ENCODE data around the gene SCGB1D2. TPM values are rescaled to one million over a fixed set of nuclear protein-coding genes. Genes with fewer than 3 reads are reported as not detected.

The SCGB1D2 gene
- total RNA-seq, 1 experiment from 2014 or later = not detected

GRCh38 chr11:62236187-62236586 is 5.9 kb upstream of the SCGB1D2 start:
- H3K4me1 ChIP-seq = no peaks in the 10 kb centered on the region
- no peaks in the 10 kb centered on the region for H3K9me3 ChIP-seq (replicated peaks)
- no peak overlapping the region for H3K4me3 ChIP-seq
- no peak for DNase-seq
- H3K36me3 ChIP-seq = no peaks in the 10 kb centered on the region
- H3K27me3 ChIP-seq = no peaks in the 10 kb centered on the region
- no peak overlapping the region for H3K27ac ChIP-seq

GRCh38 chr11:62237499-62237898 is 4.5 kb upstream of the SCGB1D2 start:
- no peaks in the 10 kb centered on the region for H3K36me3 ChIP-seq
- H3K9me3 ChIP-seq (replicated peaks) = no peaks in the 10 kb centered on the region
- H3K4me3 ChIP-seq = no peak overlapping the region
- H3K27me3 ChIP-seq = no peaks in the 10 kb centered on the region
- no peaks in the 10 kb centered on the region for H3K4me1 ChIP-seq
- DNase-seq = no peak
- no peak overlapping the region for H3K27ac ChIP-seq

- no peak for DNase-seq
- no peaks in the 10 kb centered on the region for H3K36me3 ChIP-seq
- no peak overlapping the region for H3K27ac ChIP-seq
- no peak overlapping the region for H3K4me3 ChIP-seq
- H3K4me1 ChIP-seq = no peaks in the 10 kb centered on the region
- no peaks in the 10 kb centered on the region for H3K27me3 ChIP-seq
- no peaks in the 10 kb centered on the region for H3K9me3 ChIP-seq (replicated peaks)
These were observed 3.9 kb upstream of the SCGB1D2 start for GRCh38 chr11:62238151-62238550.

- no peaks in the 10 kb centered on the region for H3K9me3 ChIP-seq (replicated peaks)
- H3K4me3 ChIP-seq = no peak overlapping the region
- no peaks in the 10 kb centered on the region for H3K27me3 ChIP-seq
These were observed 944 bp upstream of the SCGB1D2 start for GRCh38 chr11:62241095-62241494.

GRCh38 chr11:62245271-62245753 is 3.3 kb downstream of the SCGB1D2 start:
- H3K27me3 ChIP-seq = no peaks in the 10 kb centered on the region
- DNase-seq = peak; percentile 43 to 53
- H3K36me3 ChIP-seq = no peaks in the 10 kb centered on the region
- no peaks in the 10 kb centered on the region for H3K4me1 ChIP-seq
- no peaks in the 10 kb centered on the region for H3K9me3 ChIP-seq (replicated peaks)
- no peak overlapping the region for H3K4me3 ChIP-seq
- no peak overlapping the region for H3K27ac ChIP-seq

More at GRCh38 chr11:62241095-62241494, 944 bp upstream of the SCGB1D2 start:
- Histone ChIP-seq H3K4me1 (no peaks in the 10 kb centered on the region), H3K36me3 (no peaks in the 10 kb centered on the region), H3K27ac (no peak overlapping the region)
- no peak for DNase-seq

GRCh38 chr11:62251698-62252097 is 9.7 kb downstream of the SCGB1D2 start:
- no peaks in the 10 kb centered on the region for H3K36me3 ChIP-seq
- no peaks in the 10 kb centered on the region for H3K9me3 ChIP-seq (replicated peaks)
- no peak overlapping the region for H3K27ac ChIP-seq
- H3K4me1 ChIP-seq = no peaks in the 10 kb centered on the region
- no peak for DNase-seq
- no peaks in the 10 kb centered on the region for H3K27me3 ChIP-seq
- H3K4me3 ChIP-seq = no peak overlapping the region

- H3K4me3 ChIP-seq = no peak overlapping the region
- DNase-seq = no peak
- no peaks in the 10 kb centered on the region for H3K9me3 ChIP-seq (replicated peaks)
- H3K27ac ChIP-seq = no peak overlapping the region
- no peaks in the 10 kb centered on the region for H3K4me1 ChIP-seq
- H3K27me3 ChIP-seq = no peaks in the 10 kb centered on the region
- no peaks in the 10 kb centered on the region for H3K36me3 ChIP-seq
These were observed 12.0 kb downstream of the SCGB1D2 start for GRCh38 chr11:62253999-62254542.

GRCh38 chr11:62256281-62256680 is 14.2 kb downstream of the SCGB1D2 start:
- DNase-seq = no peak
- Histone ChIP-seq H3K4me3 (no peak overlapping the region), H3K9me3 (replicated peaks) (no peaks in the 10 kb centered on the region), H3K27me3 (no peaks in the 10 kb centered on the region), H3K36me3 (no peaks in the 10 kb centered on the region), H3K27ac (no peak overlapping the region), H3K4me1 (no peaks in the 10 kb centered on the region)

- H3K27ac ChIP-seq = no peak overlapping the region
- H3K9me3 ChIP-seq (replicated peaks) = no peaks in the 10 kb centered on the region
- no peaks in the 10 kb centered on the region for H3K4me1 ChIP-seq
- no peaks in the 10 kb centered on the region for H3K27me3 ChIP-seq
- DNase-seq = no peak
- H3K4me3 ChIP-seq = no peak overlapping the region
- no peaks in the 10 kb centered on the region for H3K36me3 ChIP-seq
These were observed 18.4 kb downstream of the SCGB1D2 start for GRCh38 chr11:62260261-62260953.

GRCh38 chr11:62264004-62264403 is 22.0 kb downstream of the SCGB1D2 start:
- Histone ChIP-seq H3K9me3 (replicated peaks) (no peaks in the 10 kb centered on the region), H3K4me1 (no peaks in the 10 kb centered on the region), H3K27ac (no peak overlapping the region), H3K36me3 (no peaks in the 10 kb centered on the region), H3K27me3 (no peaks in the 10 kb centered on the region), H3K4me3 (no peak overlapping the region)
- no peak for DNase-seq

- no peak overlapping the region for H3K27ac ChIP-seq
- no peaks in the 10 kb centered on the region for H3K36me3 ChIP-seq
- H3K4me1 ChIP-seq = no peaks in the 10 kb centered on the region
- no peaks in the 10 kb centered on the region for H3K9me3 ChIP-seq (replicated peaks)
- DNase-seq = no peak
- no peaks in the 10 kb centered on the region for H3K27me3 ChIP-seq
- no peak overlapping the region for H3K4me3 ChIP-seq
These were observed 24.5 kb downstream of the SCGB1D2 start for GRCh38 chr11:62266558-62266957.

- H3K4me1 ChIP-seq = no peaks in the 10 kb centered on the region
- H3K36me3 ChIP-seq = no peaks in the 10 kb centered on the region
- no peaks in the 10 kb centered on the region for H3K27me3 ChIP-seq
- H3K4me3 ChIP-seq = no peak overlapping the region
- no peaks in the 10 kb centered on the region for H3K9me3 ChIP-seq (replicated peaks)
- H3K27ac ChIP-seq = no peak overlapping the region
- DNase-seq = no peak
These were observed 25.0 kb downstream of the SCGB1D2 start for GRCh38 chr11:62267050-62267449.

GRCh38 chr11:62267576-62267975 is 25.5 kb downstream of the SCGB1D2 start:
- H3K9me3 ChIP-seq (replicated peaks) = no peaks in the 10 kb centered on the region
- H3K27me3 ChIP-seq = no peaks in the 10 kb centered on the region
- H3K27ac ChIP-seq = no peak overlapping the region
- no peak for DNase-seq
- no peaks in the 10 kb centered on the region for H3K36me3 ChIP-seq
- no peak overlapping the region for H3K4me3 ChIP-seq
- H3K4me1 ChIP-seq = no peaks in the 10 kb centered on the region

GRCh38 chr11:62269654-62270278 is 27.7 kb downstream of the SCGB1D2 start, which contains the start of gene SCGB2A2:
SCGB2A2 (plus strand) TSS chr11:62270158; CDS start chr11:62270217, 59 bp downstream.
- Histone ChIP-seq H3K4me1 (no peaks in the 10 kb centered on the region), H3K27ac (no peak within 1 kb of the TSS)
- DNase-seq = no peak

GRCh38 chr11:62273284-62273683 is 31.2 kb downstream of the SCGB1D2 start:
- DNase-seq = no peak
- Histone ChIP-seq H3K36me3 (no peaks in the 10 kb centered on the region), H3K9me3 (replicated peaks) (no peaks in the 10 kb centered on the region), H3K4me1 (no peaks in the 10 kb centered on the region), H3K4me3 (no peak overlapping the region), H3K27ac (no peak overlapping the region), H3K27me3 (no peaks in the 10 kb centered on the region)

More at GRCh38 chr11:62269654-62270278, 27.7 kb downstream of the SCGB1D2 start, which contains the start of gene SCGB2A2:
- no peak within 1 kb of the TSS for H3K4me3 ChIP-seq
- no peaks in the 10 kb centered on the region for H3K36me3 ChIP-seq
- no peaks in the 10 kb centered on the region for H3K27me3 ChIP-seq
- no peaks in the 10 kb centered on the region for H3K9me3 ChIP-seq (replicated peaks)
